ENCODE data around the gene LAPTM5. TPM values are rescaled to one million over a fixed set of nuclear protein-coding genes. Genes with fewer than 3 reads are reported as not detected.

Gene LAPTM5
- total and polyA plus RNA-seq, 2 of the 8 experiments (the other 6 are each of a cell fraction or from before 2014, with no cell fraction given): 0.37 to 1.4 TPM

- Histone ChIP-seq H2BK12ac (ENCODE audit: low read depth, low read length) (no peak overlapping the region), H3K23me2 (ENCODE audit: low read depth, low read length) (no peaks in the 10 kb centered on the region), H2BK120ac (replicated peaks; ENCODE audit: low read depth, low read length) (no peak overlapping the region), H2BK15ac (ENCODE audit: low read length) (peak overlapping the region; percentile 84; the same call in 1 of the 2 replicates), H3K27me3 (replicated peaks in 1 of 4; ENCODE audit: control insufficient read depth in 3 of 4, extremely low read depth in 1 of 4, insufficient read depth in 3 of 4, low read length in 3 of 4) (no peaks in the 10 kb centered on the region), H3K9me3 (ENCODE audit: insufficient read depth in 2 of 2, low read depth in 1 of 2, low read length in 1 of 2) (no peaks in the 10 kb centered on the region), H3K23ac (ENCODE audit: insufficient read length) (no peak overlapping the region), H4K5ac (ENCODE audit: insufficient read length, low read depth, low read length) (no peak overlapping the region), H3K4ac (replicated peaks; ENCODE audit: insufficient read length, low read depth, low read length) (peak overlapping the region; percentile 51), H3K9ac (replicated peaks in 1 of 4; ENCODE audit: extremely low read depth in 1 of 4, low read depth in 3 of 4, low read length in 3 of 4) (no peak overlapping the region), H3K56ac (replicated peaks; ENCODE audit: insufficient read length, low read depth, low read length) (no peak overlapping the region), H3K36me3 (ENCODE audit: control insufficient read depth in 2 of 4, insufficient read depth in 4 of 4, low read length in 3 of 4) (no peaks in the 10 kb centered on the region), H4K20me1 (replicated peaks in 1 of 2; ENCODE audit: control insufficient read depth in 1 of 2, insufficient read depth in 2 of 2, low read length in 2 of 2) (no peaks in the 10 kb centered on the region), H2AFZ (ENCODE audit: low read length) (no peak overlapping the region), H4K8ac (ENCODE audit: extremely low read depth, insufficient read depth, low read length) (no peak overlapping the region), H2BK20ac (ENCODE audit: low read length) (no peak overlapping the region), H4K91ac (replicated peaks; ENCODE audit: insufficient read length, low read length) (no peak overlapping the region), H2BK5ac (ENCODE audit: low read depth, low read length) (no peak overlapping the region), H3K79me2 (ENCODE audit: control insufficient read depth in 1 of 2, insufficient read depth in 2 of 2, low read length in 2 of 2) (no peaks in the 10 kb centered on the region), H3K14ac (ENCODE audit: insufficient read length) (no peak overlapping the region), H2AK5ac (ENCODE audit: low read depth, low read length) (no peak overlapping the region), H3K4me3 (ENCODE audit: extremely low read depth in 1 of 4, insufficient read depth in 2 of 4, low read depth in 3 of 4, low read length in 4 of 4) (no peak overlapping the region), H3K4me1 (replicated peaks in 1 of 4; ENCODE audit: control insufficient read depth in 3 of 4, insufficient read depth in 4 of 4, low read length in 3 of 4) (peaks cover 0 to 4% (median 2%) of the 10 kb centered on the region in 4 experiments; a peak in 5 of 7 replicates), H3K18ac (ENCODE audit: extremely low read depth, low read length) (no peak overlapping the region), H3K4me2 (ENCODE audit: insufficient read depth in 1 of 2, low read depth in 2 of 2, low read length in 2 of 2) (no peak overlapping the region), H3K27ac (ENCODE audit: low read depth, low read length) (no peak overlapping the region), H3K79me1 (ENCODE audit: low read depth, low read length) (no peaks in the 10 kb centered on the region)
- WGBS, 2 experiments (ENCODE audit: extremely low coverage in 1 of 2, insufficient coverage in 1 of 2, insufficient read length in 1 of 2, insufficient replicate concordance in 2 of 2, low coverage in 1 of 2, low lambda C conversion rate in 2 of 2, missing lambda C conversion rate in 1 of 2): 90% methylated on average over 10 of the region's 10 CpGs; no CpG with 5 or more reads in 1 of the 2 experiments
- no peak for FAIRE-seq
- no peak for DNase-seq (ENCODE audit: low read depth in 1 of 2, low spot score in 2 of 2)
- POLR2A ChIA-PET (ENCODE audit: partially characterized antibody): interaction anchor here (1.1 kb wide), 1 partner anchor 129 kb away, joined by 3 read pairs; no protein-coding TSS in a partner anchor
- CTCF ChIA-PET (ENCODE audit: partially characterized antibody): interaction anchor here (1.0 to 51.2 kb wide), 15 partner anchors 9 to 1312 kb away, joined by 3 to 1640 read pairs (median 10); partner anchors contain the start of genes LAPTM5, MATN1 and SDC3
- TF ChIP-seq BACH1 (IDR thresholded peaks at IDR 0.05; ENCODE audit: low read length) (no peak), SRF (IDR thresholded peaks at IDR 0.05; ENCODE audit: low read depth, low read length) (no peak)
Measured at GRCh38 chr1:30781906-30782305, 24.3 kb upstream of the LAPTM5 start.
